Fibroblast of skin of scalp (primary cell): ENCODE measurements around the gene SCGB3A1.

Experiments
- DNase-seq: peaks from one replicate; pipeline ENCODE4 v3.0.0-alpha.2; 2013

The SCGB3A1 gene

GRCh38 chr5:180603076-180603594 is 11.8 kb upstream of the SCGB3A1 start:
- no peak for DNase-seq

- no peak for DNase-seq
These were observed 11.3 kb upstream of the SCGB3A1 start for GRCh38 chr5:180602481-180603075.

DNA sequence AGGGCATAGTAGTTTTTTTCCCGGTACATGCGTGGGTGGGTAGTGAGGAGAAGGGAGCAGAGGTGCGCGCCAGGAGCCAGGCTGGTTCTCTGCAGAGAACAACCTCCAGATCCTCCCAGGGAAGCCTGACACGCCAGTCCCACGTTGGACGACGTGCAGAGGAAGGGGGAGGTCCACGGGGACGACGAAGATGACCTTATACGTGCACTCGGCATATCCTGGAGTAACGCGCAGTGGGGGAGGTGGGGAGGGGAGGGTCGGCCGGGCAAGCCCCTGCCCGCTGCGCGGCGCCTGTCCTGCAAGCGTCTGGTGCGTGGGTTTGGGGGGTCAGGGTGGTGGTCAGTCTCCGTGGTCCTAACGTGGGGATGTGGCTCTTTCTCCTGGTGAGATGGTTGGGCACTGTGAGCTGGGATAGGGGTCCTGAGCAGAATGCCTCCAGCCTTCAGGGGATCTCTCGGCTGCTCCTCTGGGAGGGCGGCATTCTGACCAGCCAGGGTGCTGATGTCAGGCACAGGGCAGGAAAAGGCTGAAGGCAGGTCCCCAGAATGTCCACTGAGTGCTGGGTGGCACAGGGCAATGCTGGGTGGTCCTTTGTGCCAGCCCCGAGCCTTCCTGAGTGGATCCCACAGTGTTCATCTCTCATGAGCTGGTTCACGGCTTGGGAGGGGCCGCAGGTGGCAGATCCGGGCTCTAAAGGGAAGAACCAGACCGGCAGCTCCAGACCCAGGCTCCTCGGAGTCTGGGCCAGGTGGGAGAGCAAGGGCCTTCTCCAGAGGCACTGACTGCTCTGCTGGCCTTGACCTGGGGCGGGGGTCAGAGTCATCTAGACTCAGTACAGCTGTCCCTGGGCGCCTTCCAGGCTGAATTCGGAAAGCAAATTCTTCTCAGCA is 10.5 kb upstream of the SCGB3A1 start:
- DNase-seq = no peak

DNA sequence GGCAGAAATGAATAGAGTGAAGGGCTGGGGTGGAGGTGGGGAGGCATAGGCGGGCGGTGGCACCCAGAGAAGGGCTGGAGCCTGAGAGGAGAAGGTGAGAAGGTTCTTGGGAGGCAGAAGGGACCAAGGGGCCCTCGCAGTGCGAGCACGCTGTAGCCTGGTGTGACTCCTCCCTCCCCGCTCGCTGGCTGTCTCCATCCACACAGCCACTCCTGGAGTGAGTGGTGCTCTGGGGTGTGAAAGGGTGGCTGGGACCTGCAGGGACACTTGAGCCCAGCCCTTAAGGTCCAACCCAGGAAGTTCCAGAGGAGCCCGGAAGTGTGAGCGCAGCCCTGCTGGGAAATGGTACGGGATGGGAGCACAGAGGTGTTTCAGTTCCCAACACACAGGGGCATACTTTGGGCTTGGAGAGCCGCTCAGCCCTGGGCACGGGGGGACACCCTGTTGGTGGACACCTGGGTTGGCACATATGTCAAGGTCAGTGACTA is 9.3 kb upstream of the SCGB3A1 start:
- no peak for DNase-seq

DNA sequence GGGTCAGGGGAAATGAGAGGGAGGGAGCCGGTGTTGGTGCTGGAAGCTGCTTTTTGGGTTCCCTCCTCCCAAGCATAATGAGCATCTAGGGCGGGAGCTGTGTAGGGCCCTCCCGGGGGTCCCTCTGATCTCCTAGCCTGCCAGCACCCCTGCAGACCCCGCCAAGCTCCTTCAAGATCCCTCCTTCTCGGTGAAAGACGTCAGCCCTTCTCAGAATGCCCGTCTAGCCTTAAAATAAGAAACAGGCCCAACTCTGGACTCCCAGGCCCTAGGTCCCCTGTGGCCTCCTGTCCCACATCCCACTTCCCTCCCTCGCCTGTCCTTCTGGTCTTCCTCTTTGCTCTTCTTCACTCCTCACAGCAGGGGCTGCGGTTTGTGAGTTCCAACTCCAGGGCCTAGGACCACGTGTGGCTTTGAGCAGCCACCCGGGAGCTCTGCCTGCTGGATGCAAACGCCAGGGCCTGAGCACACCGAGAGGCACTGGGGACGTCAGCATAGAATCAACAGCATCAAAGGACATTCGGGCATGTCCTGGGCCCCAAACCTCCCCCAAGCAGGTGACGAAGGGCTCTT is 8.8 kb upstream of the SCGB3A1 start:
- DNase-seq = no peak

DNA sequence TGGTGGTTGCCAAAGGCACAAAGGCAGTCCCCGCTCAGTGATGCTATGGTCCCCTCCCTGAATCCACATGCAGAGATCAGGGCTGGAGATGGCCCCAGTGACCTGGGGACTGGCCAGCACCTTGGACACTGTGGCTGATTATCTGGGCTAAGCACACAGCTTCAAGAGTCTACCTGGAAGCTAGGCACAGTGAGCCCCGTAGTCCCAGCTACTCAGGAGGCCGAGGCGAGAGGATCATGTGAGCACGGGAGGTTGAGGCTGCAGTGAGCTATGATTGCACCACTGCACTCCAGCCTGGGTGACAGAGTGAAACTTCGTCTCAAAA is 8.3 kb upstream of the SCGB3A1 start:
- DNase-seq = no peak

GRCh38 chr5:180598797-180599589 is 7.7 kb upstream of the SCGB3A1 start:
- no peak for DNase-seq

DNA sequence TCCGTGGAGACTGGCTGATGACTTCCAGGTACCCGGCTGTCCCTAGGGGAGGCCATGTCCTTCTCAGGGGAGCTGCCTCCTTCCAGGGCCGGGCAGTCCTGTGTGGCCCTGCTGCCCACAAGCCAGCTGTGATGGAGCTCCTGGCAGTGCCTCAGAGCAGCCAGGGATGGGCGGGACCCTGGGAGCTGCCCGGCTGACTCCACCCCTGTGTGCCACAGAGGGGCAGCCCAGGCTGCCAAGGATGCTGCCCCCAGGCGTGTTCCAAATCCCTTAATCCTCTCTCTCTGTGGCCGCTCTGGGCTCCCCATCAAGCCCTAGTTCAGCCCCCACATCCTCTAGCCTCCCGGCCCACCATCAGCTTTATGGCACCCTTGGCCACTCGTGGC is 7.0 kb upstream of the SCGB3A1 start:
- no peak for DNase-seq

DNA sequence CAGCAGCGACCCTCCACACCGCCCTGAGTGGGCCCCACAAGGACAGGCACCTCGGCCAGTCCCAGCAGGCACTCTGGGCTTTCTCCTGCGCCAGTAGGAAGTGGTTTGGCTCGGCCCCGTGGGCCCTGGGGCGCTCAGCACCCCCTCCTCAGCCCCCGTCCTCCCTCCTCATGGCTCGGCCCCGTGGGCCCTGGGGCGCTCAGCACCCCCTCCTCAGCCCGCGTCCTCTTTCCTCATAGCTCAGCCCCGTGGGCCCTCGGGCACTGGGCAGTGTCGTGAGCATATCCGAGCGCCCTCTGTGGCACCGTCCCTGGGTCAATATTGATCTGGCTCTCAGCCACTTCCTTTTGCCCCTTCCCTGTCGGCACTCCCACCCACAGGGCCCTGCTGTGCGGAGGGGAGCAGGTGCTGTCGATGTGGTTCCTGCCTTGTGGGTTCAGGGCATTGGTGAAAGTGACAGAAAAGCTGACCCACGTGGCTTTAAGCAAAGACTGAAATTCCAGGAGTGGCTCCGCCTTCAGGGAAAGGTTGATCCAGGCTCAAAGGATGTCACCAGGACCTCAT is 5.5 kb upstream of the SCGB3A1 start:
- no peak for DNase-seq

GRCh38 chr5:180596115-180596667 is 4.9 kb upstream of the SCGB3A1 start:
- DNase-seq = no peak

DNA sequence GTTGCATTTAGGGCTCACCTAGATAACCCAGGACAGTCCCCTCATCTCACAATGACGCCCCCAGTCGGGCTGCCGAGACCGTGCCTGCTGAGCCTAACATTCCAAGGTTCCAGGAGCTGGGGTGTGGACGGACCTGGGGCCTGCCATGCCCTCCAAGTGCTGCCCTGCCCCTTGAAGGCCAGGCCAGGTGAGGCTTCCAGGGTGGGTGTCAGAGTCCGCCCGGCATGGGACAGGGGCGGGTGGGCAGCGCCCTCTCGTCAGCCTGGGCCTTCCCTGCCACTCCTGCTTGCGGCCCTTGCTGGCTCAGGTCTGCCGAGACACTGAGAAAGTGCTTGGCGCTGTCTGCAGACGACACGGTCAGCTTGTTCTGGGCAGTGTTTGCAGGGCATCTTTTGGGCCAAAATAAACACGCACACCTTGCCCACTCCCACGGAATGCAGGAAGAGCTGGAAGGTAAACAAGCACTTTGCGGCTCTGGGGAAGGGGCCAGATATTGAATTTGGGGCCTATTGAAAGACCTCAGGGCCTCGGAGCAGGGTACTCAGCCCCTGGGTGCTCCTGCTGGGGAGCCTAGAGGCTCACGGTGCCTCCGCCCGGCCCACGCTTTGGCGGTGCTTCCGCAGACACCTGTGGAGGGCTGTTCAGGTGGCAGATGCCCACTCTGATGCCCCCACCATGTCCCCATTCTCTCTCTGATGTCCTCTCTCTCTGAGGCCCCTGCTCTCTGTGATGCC is 4.2 kb upstream of the SCGB3A1 start:
- DNase-seq = no peak

GRCh38 chr5:180595046-180595379 is 3.7 kb upstream of the SCGB3A1 start:
- no peak for DNase-seq

- DNase-seq = no peak
These were observed 3.2 kb upstream of the SCGB3A1 start for GRCh38 chr5:180594311-180595045.

- no peak for DNase-seq
These were observed 2.3 kb upstream of the SCGB3A1 start for GRCh38 chr5:180593446-180594206.

DNA sequence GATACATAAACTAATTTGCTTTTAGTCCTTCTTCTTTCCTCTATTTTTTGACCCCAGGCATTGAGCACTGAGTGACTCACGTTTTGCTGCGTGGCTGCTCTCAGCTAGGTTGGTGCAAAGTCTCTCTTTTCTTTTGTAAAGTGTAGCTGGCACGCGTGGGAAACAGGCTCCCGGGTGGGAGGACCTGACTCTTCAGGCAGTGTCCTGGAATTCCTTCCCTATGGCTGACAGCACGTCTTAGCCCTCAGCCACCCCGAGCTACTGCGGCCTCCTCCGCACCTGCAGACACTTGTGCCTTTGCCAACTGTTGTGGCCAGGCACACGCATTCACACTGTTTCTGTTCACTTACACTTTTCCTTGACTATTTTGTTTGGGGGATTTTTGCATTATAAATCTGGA is 877 bp upstream of the SCGB3A1 start:
- DNase-seq = no peak

GRCh38 chr5:180590543-180591310 is 572 bp downstream of the SCGB3A1 start:
- DNase-seq = no peak

DNA sequence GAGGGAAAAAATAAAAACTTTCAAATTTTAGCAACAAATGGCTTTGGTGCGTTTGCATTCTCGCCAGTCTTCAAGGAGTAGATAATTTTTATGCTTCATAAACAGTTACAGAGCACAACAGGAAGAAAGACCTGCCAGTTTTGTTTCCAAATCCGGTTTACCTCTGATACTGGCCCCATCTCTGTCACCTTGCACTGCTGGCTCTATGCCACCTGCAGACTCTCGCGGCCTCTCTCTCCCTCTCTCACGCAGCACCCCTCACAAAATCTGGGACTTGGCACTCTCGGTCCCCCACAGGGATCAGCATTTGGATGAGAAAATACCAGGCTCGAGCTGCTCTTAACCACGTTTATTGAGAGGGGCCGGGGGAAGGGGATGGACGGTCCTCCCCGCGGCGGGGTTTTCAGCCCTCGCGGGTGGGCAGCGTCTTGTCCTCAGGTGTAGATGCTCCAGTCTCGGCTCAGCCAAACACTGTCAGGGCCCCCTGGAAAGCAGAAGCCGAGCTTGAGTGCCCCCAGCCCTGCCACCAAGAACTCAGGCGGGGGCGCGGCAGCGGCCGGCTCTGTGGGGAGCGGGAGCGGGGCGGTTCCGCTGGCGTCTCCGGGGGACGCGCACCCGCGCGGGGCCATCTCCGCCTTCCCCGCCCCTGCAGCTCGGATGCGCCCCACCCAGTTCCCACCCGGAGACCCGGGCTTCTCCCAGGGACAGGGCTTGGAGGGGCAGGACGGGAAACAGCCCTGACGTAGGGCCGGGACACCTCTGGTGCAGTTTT is 1.3 kb downstream of the SCGB3A1 start:
- DNase-seq = no peak

GRCh38 chr5:180586870-180587269 is 4.4 kb downstream of the SCGB3A1 start:
- no peak for DNase-seq
